ENCODE results near the gene CTIF. TPM values are rescaled to one million over a fixed set of nuclear protein-coding genes. Genes with fewer than 3 reads are reported as not detected.

CTIF gene
- polyA plus RNA-seq, 3 donors = 0.38 to 8.7 (median 1.2) TPM

DNA sequence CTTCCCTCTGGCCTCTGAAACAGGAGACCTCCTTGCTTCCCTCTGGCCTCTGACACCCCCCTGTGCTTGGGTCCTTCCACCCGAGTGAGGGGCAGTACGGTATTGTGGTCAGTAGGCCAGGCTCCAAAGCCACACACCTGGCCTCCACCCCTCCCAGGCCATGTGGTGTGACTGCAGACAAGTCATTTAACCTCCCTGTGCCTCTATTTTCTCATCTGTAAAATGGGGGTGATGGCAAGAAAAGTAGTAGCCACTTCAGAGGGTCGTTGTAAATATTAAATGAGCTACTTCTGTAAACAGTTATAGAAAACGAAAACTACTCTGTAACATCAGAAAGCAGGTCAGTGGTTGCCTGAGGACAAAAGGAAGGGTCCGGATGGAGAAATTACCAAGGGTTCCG is 337.8 kb downstream of the CTIF start:
- Histone ChIP-seq H3K4me2 (replicated peaks; ENCODE audit: extremely low read depth, low read length, poor library complexity, severe bottlenecking) (no peak overlapping the region), H3K79me2 (ENCODE audit: insufficient read depth, low read length) (no peaks in the 10 kb centered on the region), H2AFZ (ENCODE audit: insufficient read depth, low read depth, low read length, poor library complexity, severe bottlenecking) (no peak overlapping the region), H3K9me3 (replicated peaks in 1 of 2; ENCODE audit: control insufficient read depth in 1 of 2, insufficient read depth in 1 of 2, low read length in 2 of 2) (no peaks in the 10 kb centered on the region), H3K27ac (ENCODE audit: low read depth in 1 of 2, low read length in 2 of 2) (no peak overlapping the region), H3K9ac (ENCODE audit: insufficient read depth, low read length, poor library complexity, severe bottlenecking) (no peak overlapping the region), H3K36me3 (replicated peaks in 1 of 2; ENCODE audit: control insufficient read depth in 1 of 2, insufficient read depth in 2 of 2, low read length in 2 of 2) (no peaks in the 10 kb centered on the region), H3K27me3 (ENCODE audit: control insufficient read depth in 2 of 2, insufficient read depth in 2 of 2, low read length in 2 of 2) (no peaks in the 10 kb centered on the region), H3K4me3 (replicated peaks in 1 of 3; ENCODE audit: low read depth in 2 of 3, low read length in 3 of 3) (no peak overlapping the region), H4K20me1 (ENCODE audit: insufficient read depth, low read length) (no peaks in the 10 kb centered on the region), H3K4me1 (ENCODE audit: control insufficient read depth in 1 of 2, insufficient read depth in 2 of 2, low read length in 2 of 2) (peaks cover 8 to 18% of the 10 kb centered on the region in 2 donors)
- DNase-seq = no peak
- no peak overlapping the region for H3K4me3 Mint-ChIP-seq
- intact Hi-C loops (cut with micrococcal nuclease) = no loop called here
- H3K9me3 Mint-ChIP-seq = no peaks in the 10 kb centered on the region
- no CpG with 5 or more reads among the region's 6 CpGs for WGBS (ENCODE audit: insufficient coverage)
- peaks cover 31% of the 10 kb centered on the region for H3K4me1 Mint-ChIP-seq
- peak overlapping the region in 1 of 7 donors; percentile 37 for H3K27ac Mint-ChIP-seq
- H3K27me3 Mint-ChIP-seq (ENCODE audit: low read depth in 3 of 3) = peaks cover 0 to 17% (median 12%) of the 10 kb centered on the region in 3 donors
- no peaks in the 10 kb centered on the region for H3K36me3 Mint-ChIP-seq
- TF ChIP-seq, protein P1, sequence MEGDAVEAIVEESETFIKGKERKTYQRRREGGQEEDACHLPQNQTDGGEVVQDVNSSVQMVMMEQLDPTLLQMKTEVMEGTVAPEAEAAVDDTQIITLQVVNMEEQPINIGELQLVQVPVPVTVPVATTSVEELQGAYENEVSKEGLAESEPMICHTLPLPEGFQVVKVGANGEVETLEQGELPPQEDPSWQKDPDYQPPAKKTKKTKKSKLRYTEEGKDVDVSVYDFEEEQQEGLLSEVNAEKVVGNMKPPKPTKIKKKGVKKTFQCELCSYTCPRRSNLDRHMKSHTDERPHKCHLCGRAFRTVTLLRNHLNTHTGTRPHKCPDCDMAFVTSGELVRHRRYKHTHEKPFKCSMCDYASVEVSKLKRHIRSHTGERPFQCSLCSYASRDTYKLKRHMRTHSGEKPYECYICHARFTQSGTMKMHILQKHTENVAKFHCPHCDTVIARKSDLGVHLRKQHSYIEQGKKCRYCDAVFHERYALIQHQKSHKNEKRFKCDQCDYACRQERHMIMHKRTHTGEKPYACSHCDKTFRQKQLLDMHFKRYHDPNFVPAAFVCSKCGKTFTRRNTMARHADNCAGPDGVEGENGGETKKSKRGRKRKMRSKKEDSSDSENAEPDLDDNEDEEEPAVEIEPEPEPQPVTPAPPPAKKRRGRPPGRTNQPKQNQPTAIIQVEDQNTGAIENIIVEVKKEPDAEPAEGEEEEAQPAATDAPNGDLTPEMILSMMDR (IDR thresholded peaks at IDR 0.05) = no peak

- H3K27ac Mint-ChIP-seq = peak overlapping the region in 1 of 7 donors; percentile 13
- H3K4me3 ChIP-seq (replicated peaks in 1 of 3; ENCODE audit: low read depth in 2 of 3, low read length in 3 of 3) = no peak overlapping the region
- 100% methylated on average over 2 of the region's 3 CpGs for WGBS (ENCODE audit: insufficient coverage)
- H4K20me1 ChIP-seq (ENCODE audit: insufficient read depth, low read length) = no peaks in the 10 kb centered on the region
- H3K9me3 Mint-ChIP-seq = no peaks in the 10 kb centered on the region
- TF ChIP-seq, protein P1 (IDR thresholded peaks at IDR 0.05) = no peak
- H3K4me1 Mint-ChIP-seq = peaks cover 25% of the 10 kb centered on the region
- H3K4me2 ChIP-seq (replicated peaks; ENCODE audit: extremely low read depth, low read length, poor library complexity, severe bottlenecking) = no peak overlapping the region
- no peak overlapping the region for H2AFZ ChIP-seq (ENCODE audit: insufficient read depth, low read depth, low read length, poor library complexity, severe bottlenecking)
- H3K4me3 Mint-ChIP-seq = no peak overlapping the region
- no peaks in the 10 kb centered on the region for H3K27me3 ChIP-seq (ENCODE audit: control insufficient read depth in 2 of 2, insufficient read depth in 2 of 2, low read length in 2 of 2)
- H3K36me3 Mint-ChIP-seq = no peaks in the 10 kb centered on the region
- H3K27ac ChIP-seq (ENCODE audit: low read depth in 1 of 2, low read length in 2 of 2) = no peak overlapping the region
- no peak overlapping the region for H3K9ac ChIP-seq (ENCODE audit: insufficient read depth, low read length, poor library complexity, severe bottlenecking)
- intact Hi-C loops (cut with micrococcal nuclease) = no loop called here
- peaks cover 8 to 14% of the 10 kb centered on the region in 2 donors for H3K4me1 ChIP-seq (ENCODE audit: control insufficient read depth in 1 of 2, insufficient read depth in 2 of 2, low read length in 2 of 2)
- H3K79me2 ChIP-seq (ENCODE audit: insufficient read depth, low read length) = no peaks in the 10 kb centered on the region
- no peaks in the 10 kb centered on the region for H3K9me3 ChIP-seq (replicated peaks in 1 of 2; ENCODE audit: control insufficient read depth in 1 of 2, insufficient read depth in 1 of 2, low read length in 2 of 2)
- no peaks in the 10 kb centered on the region for H3K36me3 ChIP-seq (replicated peaks in 1 of 2; ENCODE audit: control insufficient read depth in 1 of 2, insufficient read depth in 2 of 2, low read length in 2 of 2)
- H3K27me3 Mint-ChIP-seq (ENCODE audit: low read depth in 3 of 3) = peaks cover 0 to 14% (median 10%) of the 10 kb centered on the region in 3 donors
- DNase-seq = no peak
Measured at GRCh38 chr18:48877941-48878340, 339.1 kb downstream of the CTIF start.
